ENCODE measurements around the gene TBC1D5.

The TBC1D5 gene

GRCh38 chr3:17151598-17152373, 590.6 kb downstream of the TBC1D5 start:
- H3K4me3 ChIP-seq (ENCODE audit: low read length): no peak overlapping the region
- DNase-seq (ENCODE audit: low read depth): no peak

DNA sequence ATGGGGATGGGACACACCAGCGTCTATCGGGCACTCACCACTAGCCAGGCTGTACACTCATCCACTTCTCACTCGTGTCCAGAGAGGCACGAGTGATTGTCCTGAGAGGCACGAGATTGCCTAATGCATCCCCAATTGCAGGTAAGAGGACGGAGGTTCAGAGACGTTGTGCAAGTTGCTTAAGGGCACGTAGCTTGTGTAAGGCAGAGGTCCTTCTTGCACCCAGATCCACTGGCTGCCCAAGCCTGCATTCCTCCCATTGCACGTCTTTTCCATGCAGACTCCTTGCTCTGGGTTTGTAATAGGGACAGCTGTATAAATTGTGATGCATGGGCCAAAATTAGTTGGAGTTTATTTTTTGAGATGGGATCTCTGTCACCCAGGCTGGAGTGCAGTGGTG, 593.4 kb downstream of the TBC1D5 start:
- no peak for DNase-seq (ENCODE audit: low read depth)
- no peak overlapping the region for H3K4me3 ChIP-seq (ENCODE audit: low read length)
- TF ChIP-seq, protein P1, sequence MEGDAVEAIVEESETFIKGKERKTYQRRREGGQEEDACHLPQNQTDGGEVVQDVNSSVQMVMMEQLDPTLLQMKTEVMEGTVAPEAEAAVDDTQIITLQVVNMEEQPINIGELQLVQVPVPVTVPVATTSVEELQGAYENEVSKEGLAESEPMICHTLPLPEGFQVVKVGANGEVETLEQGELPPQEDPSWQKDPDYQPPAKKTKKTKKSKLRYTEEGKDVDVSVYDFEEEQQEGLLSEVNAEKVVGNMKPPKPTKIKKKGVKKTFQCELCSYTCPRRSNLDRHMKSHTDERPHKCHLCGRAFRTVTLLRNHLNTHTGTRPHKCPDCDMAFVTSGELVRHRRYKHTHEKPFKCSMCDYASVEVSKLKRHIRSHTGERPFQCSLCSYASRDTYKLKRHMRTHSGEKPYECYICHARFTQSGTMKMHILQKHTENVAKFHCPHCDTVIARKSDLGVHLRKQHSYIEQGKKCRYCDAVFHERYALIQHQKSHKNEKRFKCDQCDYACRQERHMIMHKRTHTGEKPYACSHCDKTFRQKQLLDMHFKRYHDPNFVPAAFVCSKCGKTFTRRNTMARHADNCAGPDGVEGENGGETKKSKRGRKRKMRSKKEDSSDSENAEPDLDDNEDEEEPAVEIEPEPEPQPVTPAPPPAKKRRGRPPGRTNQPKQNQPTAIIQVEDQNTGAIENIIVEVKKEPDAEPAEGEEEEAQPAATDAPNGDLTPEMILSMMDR (conservative IDR thresholded peaks at IDR 0.05; ENCODE audit: low read length): no peak

More at GRCh38 chr3:17151598-17152373, 590.6 kb downstream of the TBC1D5 start:
- TF ChIP-seq, protein P1 (conservative IDR thresholded peaks at IDR 0.05; ENCODE audit: low read length): no peak

DNA sequence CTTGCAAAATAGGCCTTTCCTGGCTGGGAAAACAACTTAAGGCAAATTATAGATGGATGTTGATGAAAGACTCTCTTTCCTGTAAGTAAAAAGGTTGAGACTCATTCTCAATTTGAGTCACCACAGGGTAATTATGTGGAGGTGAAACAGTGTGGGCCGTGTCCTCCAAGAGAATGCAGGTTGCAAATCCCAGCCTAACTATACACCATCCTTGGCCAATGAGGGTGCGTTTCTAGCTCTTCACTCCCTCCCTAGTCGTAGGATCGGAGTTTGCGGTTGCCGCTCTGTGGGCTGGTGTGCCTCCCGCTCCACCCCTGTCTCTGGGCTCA, 597.8 kb downstream of the TBC1D5 start:
- TF ChIP-seq, protein P1 (conservative IDR thresholded peaks at IDR 0.05; ENCODE audit: low read length): no peak
- H3K4me3 ChIP-seq (ENCODE audit: low read length): no peak overlapping the region
- no peak for DNase-seq (ENCODE audit: low read depth)

DNA sequence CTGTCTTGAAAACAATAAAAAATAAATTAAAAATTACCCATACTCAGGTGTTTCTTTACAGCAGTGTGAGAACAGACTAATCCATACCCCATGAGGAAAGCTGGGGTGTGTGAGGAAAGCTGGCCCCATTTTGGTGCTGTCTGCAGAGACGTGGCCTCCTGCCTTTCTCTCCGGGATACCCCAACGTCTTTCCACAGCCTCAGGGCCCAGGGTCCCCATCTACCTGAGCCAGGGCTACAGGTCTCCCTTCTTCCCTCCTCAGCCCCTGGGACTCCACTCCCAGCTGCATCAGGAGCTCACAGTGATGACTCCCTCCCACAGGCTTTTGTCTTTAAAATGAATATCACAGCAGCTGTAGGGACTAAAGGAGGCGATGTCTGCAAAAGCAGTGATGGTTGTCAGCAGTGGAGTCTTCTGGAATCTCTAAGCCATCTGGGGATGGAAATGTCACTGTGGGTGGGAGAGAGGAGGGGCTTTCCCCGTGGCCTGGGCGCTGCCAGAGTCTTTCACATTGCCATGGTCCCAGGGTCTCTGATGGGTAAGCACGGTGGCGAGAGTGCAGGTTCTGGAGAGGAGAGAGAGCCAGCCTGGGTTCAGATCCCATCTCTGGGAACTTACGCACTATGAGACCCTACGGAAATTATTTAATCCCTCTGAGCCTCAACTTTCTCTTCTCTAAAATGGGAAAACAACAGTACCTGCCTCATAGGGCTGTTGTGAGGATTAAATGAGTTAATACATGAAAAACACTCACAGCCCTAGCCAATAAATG, 598.4 kb downstream of the TBC1D5 start:
- TF ChIP-seq, protein P1 (conservative IDR thresholded peaks at IDR 0.05; ENCODE audit: low read length): no peak
- H3K4me3 ChIP-seq (ENCODE audit: low read length): no peak overlapping the region
- DNase-seq (ENCODE audit: low read depth): no peak

- TF ChIP-seq, protein P1 (conservative IDR thresholded peaks at IDR 0.05; ENCODE audit: low read length): no peak
- H3K4me3 ChIP-seq (ENCODE audit: low read length): no peak overlapping the region
- no peak for DNase-seq (ENCODE audit: low read depth)
These were observed 599.9 kb downstream of the TBC1D5 start for GRCh38 chr3:17142516-17142915.

- TF ChIP-seq, protein P1 (conservative IDR thresholded peaks at IDR 0.05; ENCODE audit: low read length): no peak
- H3K4me3 ChIP-seq (ENCODE audit: low read length): no peak overlapping the region
- DNase-seq (ENCODE audit: low read depth): no peak
These were observed 600.7 kb downstream of the TBC1D5 start for GRCh38 chr3:17141699-17142098.

All from AG10803 (cell line).